ENCODE data around the gene LARP1.

- TF ChIP-seq POLR2A (IDR thresholded peaks at IDR 0.05; ENCODE audit: low read depth, low read length) (no peak), POLR2AphosphoS5 (IDR thresholded peaks at IDR 0.05; ENCODE audit: low read depth, low read length) (no peak), TAF1 (IDR thresholded peaks at IDR 0.05; ENCODE audit: low read depth, low read length) (no peak)
These were observed 33.1 kb upstream of the LARP1 start for GRCh38 chr5:154722097-154722496.
